HG03039 (cell line): Measurements from ENCODE around the gene RBM39.
"Not testable (repeated sequence)": the region's sequence is repeated elsewhere in the genome, so short reads cannot be mapped to it uniquely, and the experiment has no call there.

Experiments used
- ATAC-seq: cut with Tn5 transposase; IDR thresholded peaks from one replicate; pipeline ENCODE4 v1.9.1; 2021; ENCODE audit warnings: mild to moderate bottlenecking, moderate library complexity; ENCODE audit not compliant: unreplicated experiment

The RBM39 gene

DNA sequence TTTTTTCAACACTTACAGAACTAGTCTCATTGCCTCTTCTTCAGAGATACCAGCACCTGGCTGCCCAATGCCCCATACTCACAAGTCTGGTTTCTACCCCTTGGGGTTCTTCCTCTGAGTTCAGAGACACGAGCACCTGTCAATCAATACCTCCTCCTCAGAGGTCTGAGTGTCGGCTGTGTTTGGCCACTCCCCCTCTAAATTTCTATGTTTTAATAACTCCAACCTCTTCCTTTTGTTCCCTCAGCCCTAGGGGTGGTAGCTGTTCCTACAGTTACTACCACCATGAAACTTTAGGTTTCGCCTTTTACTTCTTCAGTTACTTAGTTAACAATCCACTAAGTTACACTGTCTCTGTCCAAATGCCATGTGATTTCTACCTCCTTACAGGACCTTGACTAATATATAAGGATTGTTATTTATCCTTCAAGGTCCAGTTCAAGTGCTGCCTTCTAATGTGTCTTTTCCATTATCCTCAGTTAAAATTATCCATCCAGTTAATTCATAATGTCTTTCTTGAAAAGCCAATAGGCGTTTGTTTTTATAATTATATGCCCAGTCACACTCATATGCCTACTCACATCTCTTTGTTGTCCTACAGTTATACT, 15.1 kb upstream of the RBM39 start:
- no peak for ATAC-seq

DNA sequence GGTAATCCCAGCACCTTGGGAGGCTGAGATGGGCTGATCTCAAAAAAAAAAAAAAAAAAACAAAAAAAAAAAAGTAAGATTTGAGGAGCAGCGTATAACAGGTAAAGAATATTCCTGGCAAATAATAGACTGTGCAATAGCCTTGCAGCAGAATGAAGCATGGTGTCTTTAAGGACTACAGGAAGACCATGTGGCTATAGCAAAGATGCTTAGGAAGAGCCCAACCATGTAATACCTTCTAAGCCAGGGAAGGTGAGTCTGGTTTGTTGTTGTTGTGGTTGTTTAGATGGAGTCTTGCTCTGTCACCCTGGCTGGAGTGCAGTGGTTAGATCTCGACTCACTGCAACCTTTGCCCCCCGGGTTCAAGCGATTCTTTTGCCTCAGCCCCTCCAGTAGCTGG, 14.3 kb upstream of the RBM39 start:
- no peak for ATAC-seq

DNA sequence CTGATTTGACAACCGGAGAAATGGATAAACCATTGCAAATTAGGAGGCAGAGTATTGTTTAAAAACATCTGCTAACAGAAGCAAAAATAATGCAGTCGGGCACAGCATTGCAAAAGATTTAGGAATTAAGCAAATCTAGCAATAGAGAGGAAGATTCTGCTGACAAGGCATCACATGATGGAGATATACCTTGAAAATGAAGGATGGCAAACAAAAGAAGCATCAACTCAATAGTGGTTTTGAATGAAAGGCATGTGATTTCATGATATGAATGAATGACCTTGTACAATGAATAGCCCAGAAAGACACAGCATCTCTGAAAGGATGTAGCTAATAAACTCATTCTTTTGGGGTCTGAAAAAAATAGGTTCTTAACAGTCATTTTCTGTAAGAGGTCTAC, 8.6 kb upstream of the RBM39 start:
- no peak for ATAC-seq

DNA sequence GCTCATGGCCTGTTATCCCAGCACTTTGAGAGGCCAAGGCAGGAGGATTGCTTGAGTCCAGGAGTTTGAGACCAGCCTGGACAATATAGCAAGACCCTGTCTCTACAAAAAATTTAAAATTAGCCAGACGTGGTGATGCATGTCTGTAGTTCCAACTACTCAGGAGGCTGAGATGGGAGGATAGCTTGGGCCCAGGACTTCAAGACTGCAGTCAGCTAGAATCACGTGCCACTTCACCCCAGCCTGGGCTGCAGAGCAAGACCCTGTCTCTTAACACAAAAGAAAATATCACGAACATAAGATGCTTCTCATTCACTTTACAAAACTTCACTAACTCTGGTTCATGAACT, 2.4 kb upstream of the RBM39 start:
- not testable (repeated sequence) for ATAC-seq

DNA sequence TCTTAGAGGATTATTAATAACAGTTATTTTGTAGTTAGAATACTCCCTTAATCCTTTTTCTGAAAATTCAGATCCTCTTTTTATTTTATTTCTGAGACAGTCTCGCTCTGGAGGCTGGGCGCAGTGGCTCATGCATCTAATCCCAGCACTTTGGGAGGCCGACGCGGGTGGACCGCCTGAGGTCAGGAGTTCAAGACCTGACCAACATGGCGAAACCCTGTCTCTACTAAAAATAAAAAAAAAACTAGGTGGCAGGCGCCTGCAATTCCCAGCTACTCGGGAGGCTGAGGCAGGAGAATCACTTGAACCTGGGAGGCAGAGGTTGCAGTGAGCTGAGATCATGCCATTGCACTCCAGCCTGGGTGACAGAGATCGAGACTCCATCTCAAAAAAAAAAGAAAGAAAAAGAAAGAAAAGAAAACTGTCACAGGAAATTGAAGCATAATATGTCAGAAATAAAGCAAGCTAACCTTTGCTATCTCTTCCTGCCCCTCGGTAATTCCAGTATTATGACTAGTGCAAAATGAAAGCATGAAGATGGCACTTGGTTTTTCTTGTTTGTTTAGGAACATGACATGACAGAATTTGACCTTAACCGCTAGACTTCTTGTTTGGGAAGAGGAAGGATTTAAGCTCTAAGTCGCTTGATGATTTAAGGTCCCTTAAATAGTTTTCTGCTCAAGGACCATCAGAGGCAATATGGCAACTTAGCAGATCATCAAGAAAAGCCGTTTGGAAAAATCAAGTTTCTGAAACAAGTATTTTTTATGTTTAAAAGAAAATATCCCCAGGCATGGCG, 1.8 kb upstream of the RBM39 start:
- ATAC-seq, result no peak

DNA sequence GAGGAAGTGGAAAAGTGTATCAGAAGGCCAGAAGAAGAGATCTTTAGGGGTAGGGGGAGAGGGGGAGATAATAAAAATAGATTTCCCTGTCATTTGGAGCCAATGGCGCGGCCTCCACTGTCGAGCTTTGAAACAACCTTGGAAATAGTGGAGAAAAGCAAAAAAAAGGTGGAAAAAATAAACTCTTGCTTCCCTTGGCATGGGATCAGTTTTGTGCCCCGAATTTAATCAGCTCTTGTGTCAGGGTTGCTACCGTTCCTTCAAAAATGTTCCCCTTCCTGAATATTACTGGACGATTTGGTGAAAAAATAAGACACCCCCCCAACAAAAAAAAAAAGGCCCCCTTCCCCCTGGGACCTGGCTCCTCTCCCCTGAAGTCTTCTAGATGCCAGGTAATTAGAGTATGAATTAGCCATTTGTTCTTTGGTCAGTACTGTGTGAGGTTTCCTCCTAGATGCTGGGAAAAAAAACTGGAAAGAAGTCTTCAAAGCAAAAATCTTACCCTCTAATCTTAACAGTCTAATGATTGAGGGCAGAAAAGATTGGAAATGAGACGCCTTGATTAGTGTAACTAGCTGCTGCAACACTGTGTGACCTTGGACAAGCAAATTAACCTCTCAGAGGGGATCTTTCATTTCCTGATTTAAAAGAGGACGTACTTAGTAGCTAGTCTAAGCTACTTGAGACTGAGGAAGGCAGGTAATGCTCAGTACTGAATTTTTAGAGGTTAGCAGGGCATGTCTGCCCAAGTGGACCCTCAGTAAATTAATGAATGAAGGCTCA, 872 bp upstream of the RBM39 start:
- ATAC-seq, result no peak

DNA sequence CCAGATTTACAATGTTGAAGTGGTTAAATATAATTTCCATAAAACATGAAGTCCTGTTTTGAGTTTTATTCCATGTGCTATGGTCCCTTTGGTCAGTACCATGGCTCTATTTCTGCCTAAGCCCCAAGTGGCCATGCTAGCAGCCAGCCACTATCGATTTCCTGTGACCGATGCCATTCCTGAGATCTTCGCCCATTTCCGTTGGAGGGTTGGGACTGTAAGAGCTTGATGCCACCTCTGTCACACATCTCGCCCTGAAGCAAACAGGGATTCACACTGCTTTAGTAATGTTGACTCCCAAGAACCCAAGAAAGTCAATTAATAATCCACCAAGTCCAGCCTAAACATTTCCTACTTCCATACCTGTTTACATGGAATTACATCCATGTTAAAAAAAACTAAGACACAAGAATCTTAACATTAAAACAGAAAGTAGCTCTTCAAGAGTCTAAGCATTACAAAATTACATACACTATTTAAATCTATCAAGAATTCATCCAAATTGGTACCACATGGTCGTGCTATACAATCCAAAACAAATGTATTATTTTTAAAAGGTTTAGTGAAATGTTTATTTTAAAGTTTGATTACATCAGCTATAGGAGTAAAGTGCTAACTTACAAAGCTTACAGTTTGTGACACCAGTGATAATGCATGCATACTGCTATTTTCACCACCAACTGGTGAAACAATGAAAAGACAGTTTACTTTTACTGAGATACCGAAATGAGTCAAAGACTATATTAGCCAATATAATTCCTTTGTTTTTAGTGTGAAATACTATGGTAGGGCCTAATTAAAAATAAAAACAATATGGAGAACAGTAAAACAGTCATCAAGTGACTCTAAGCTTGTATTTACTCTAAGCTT, 2.5 kb downstream of the RBM39 start:
- no peak for ATAC-seq

DNA sequence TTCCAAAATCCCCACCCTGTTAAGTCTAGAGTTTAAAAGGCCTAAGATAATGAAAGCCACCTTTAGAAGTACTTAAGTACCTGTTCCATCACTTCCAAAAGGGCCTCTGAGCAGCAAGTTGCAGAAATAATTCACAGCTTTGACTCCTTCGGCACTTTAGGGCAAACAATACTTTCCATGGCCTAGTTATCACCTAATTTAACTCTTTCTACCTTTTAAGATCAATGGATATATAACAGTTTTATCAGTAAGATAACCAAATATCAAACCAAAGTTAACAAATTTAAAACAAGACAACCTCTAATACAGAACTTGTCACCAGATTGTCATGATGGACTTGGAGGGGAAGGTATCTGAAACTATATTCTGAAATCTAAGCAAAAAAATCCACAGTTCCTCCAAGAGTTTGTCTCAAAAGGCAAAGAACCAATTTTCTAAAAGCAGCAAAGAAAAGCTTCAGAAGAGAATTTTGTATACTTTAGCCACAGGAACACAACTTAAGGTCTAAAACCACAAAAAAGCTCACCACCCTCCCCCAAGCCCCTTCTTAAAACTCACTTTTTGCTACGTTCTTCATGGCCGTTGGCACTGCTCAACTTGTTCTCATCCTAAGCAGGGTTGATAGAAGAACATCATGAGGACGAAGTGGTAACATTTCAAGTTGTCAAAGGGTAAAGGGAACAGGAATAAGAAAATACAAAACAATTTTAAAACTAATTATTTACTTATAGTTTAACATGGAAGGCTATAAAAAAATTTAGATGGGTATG, 3.5 kb downstream of the RBM39 start:
- no peak for ATAC-seq

DNA sequence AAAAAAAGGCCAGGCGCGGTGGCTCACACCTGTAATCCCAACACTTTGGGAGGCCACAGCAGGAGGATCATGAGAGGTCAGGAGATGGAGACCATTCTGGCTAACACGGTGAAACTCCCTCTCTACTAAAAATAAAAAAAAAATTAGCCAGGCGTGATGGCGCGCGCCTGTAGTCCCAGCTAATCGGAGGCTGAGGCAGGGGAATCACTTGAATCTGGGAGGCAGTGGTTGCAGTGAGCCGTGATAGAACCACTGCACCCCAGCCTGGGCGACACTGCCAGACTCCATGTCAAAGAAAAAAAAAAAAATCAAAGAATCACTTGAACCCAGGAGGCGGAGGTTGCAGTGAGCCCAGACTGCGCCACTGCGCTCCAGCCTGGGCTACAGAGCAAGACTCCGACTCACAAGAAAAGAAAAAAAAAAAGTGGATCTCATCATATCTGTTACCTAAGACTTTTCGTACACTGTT, 4.2 kb downstream of the RBM39 start:
- ATAC-seq, result no peak

DNA sequence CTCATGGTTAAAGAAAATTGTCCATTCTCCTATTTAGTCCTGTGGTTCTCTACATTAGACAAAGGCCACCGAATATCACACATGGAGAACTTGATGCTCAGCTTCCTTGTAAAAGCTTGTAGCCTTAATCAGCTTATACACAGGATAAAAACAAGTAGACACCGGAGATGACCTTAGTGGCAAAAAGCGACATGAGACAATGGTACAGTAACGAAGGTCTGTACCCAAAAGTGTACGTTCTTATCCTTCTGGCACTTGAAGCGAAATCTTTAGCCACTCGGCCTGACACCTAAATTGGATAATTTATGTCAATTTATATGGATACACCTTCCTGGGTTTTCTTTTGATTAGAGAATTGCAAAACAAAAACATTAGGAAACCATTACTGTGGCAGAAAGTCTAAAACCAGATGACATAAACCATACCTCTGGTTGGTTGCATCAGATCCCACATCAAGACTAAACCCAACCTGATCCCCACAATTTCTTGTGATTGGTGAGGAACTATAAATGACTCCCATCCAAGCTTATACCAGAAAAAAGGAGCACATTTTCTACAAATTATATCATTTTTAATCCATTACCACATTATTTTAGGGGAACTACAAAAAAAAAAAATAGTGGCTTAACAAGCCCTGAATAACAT, 6.1 kb downstream of the RBM39 start:
- ATAC-seq, result no peak

DNA sequence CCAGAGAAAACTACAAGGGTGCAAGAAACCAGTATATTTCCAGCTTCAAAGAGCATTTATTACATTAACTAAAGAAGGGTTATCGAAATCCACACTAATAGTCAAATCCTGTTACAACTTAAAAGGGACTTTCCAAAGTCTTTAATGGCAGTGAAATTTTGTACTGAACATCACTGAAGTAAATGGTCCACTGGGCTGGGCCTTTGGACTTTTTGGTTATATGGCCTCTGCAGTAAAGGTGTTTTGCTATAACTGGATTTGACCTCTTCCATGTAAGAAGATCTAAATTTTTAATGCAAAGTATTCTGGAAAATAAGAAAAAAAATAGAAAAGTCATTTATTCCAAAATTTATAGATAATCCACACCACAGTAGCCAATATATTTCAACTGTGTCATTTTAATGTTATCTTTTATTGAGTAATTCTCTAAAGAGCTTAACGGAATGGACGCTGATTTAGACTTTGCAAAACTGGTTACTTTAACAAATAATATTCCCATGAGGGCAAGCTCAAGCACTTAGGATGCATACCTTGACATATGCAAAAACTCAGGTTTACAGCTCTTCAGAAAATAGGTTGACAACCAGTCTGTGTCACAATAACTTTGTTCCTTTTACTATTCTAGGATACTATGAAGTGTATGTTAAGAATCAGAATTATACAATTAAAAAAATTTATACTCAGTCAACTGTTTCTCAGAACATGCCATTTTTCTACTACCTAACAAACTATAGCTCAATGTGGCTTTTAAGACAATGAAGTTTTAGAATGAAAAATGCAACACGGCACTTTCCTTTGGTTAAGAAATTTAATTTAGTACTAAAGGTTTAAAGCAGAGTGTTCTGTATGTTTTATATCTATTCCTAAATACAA, 7.0 kb downstream of the RBM39 start:
- ATAC-seq, result no peak

DNA sequence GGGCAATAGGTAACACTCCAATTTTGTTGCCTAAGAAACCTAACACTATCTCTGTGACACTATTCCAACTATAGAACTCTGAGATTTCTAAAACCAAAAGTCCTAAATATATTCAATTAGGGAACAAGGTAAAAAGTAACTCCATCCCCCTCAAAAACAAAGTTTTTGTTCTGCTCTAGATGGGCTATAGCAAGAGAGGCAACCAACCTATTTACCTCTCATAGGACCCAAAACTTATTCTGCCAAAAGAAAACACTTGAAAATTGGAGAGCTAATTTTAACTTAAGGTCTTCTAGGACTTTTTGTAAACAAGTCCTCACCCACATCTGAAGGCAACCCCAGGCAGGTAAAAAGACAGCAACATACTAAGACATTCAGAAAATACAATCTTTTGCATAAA, 7.7 kb downstream of the RBM39 start:
- ATAC-seq, result no peak

DNA sequence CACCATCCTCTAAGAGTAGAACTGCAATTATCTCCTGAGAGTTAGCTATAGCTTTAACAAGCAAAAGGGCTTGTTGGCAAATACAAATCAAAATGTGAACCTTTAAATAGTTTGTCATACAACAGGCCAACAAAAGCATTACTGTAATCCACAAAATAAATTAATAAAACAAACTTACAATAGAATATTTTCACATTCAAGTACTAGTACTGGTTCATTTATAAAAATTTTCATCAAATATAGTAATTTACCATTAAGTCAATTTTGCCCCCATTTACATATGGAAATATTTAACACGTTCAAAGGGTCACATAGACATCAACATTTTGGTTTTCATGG, 9.4 kb downstream of the RBM39 start:
- no peak for ATAC-seq

DNA sequence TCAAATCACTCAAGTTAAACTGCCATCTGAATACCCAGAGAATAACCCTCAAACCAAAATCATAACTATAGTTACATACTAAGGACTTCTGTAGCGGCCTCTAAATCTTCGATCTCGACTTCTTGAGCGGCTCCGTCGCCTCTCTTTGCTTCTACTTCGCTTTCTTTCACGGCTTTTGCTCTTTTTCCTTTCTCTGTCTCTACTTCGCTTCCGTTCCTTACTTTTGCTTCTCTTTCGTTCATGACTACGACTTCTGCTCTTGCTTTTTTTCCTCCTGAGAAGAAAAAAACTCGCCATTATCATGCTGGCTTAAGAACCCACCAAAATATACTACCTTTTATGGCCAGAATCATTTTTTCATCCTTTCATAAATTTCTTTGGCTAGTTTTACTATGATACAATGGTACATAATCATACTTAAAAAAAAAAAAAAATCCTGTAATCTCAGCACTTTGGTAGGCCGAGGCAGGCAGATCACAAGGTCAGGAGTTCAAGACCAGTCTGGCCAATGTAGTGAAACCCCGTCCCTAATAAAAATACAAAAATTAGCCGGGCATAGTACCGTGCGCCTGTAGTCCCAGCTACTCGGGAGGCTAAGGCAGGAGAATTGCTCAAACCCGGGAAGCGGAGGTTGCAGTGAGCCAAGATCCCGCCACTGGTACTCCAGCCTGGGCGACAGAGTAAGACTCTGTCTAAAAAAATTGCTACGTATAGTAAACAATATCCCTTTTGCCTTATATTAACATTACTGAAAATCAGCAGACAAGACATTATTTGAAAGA, 10.0 kb downstream of the RBM39 start:
- ATAC-seq, result no peak

DNA sequence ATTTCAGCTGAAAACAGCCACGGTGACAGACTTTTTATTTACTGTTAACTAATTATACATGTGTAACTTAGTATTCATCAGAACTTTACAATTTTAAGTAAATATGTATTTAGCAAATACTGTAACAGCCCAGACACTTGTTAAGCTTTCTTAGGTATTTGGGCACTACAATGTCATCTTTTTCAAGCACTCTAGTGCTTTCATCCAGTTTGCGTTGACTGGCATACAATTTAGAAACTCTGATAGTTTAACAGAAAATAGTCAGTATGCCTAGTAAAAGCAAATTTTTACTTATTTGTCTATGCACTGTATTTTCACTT, 10.6 kb downstream of the RBM39 start:
- ATAC-seq, result no peak

DNA sequence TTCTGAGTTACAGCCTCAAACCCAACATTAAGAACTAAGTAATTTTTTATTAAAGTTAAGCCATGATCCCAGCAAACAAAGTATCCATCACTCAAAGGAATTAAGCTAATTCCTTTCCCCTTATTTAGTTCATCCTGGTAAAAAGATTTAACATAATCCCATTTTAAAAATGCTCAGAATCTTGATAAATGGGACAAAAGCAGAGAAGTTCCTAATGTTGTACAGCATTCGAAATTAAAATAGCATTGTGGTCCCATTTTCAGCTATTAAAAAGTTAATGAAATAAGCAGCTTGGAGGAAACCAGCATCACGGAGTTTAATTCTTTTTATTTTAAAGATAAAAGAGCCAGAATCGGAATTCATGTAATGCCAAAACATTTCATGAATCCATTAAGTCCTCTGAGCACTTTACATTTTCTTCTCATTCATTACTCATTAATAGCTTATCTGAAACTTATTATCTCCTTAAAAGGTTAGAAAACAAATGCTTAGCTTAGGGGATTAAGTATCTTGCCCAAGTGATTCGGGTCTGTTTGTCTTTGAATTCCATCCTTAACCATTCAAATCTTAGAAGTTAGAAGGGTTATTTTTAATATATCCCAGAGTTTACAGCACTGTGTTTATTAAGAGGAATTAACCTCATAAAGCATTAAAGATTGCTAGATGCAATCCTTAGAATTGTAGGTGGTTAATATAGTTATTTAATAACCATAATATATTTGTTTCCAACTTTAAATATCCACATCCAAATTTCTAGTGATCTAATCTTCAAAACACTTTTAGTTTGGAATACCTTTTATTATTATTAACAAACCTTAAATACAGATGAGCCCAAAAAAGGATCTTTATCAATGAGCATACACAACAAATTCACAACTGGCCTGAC, 11.2 kb downstream of the RBM39 start:
- no peak for ATAC-seq

DNA sequence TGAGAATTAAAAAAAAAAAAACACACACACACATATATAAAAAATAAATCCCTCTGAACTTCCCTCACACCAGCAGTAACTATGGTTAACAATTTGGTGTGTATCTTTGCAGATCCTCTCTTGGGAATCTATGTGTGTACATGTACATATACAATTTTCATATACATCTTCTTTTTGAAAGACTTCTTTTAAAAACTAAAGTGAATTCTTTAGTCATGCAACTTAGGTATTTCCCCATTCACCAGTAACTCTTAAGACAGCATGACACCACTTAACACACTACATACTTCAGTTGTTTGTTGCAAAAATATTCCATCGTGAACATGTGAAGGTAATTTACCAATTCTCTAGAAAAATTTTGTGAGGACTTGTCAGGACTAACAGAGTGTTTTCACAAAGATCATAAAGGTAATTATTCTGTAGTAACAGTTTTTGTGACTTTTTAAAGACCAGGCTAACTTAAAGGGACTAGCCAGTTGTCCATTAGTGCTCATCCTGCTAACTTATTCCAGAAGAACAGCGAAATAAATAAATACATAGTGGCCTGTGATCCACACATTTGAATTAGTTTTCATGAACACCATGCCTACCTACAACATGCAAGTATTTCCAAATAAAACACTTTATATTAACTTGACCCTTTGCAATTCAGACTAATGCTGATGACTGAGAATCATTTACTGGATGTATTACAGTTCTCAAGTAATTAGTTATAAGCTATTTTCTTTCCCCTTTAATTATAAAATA, 12.1 kb downstream of the RBM39 start:
- no peak for ATAC-seq
